ENCODE results near the gene SMC3. TPM values are rescaled to one million over a fixed set of nuclear protein-coding genes. Genes with fewer than 3 reads are reported as not detected.
"Not testable (repeated sequence)": the region's sequence is repeated elsewhere in the genome, so short reads cannot be mapped to it uniquely, and the experiment has no call there.

SMC3 gene
- total RNA-seq, 1 donor from 2014 or later = 30.2 TPM

DNA sequence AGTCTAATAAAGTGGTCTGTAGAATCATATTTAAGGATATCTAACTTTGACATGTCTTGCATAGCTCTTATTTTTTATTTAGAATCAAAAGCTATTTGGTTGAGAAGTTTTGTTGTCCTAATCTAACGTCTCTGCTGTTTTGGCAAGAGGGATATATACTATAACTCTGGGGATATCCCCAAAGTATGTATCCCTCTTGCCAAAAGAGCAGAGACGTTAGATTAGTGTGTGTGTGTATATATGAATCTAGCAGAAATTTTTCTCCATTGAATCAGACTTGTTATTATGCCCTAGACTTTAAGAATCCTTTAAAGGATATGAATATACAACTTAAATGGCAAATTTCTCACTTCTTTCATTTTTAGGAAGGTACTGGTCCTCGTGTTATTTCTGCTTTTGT, 9.6 kb downstream of the SMC3 start:
- DNase-seq (ENCODE audit: low spot score) = no peak

GRCh38 chr10:110584006-110584405, 16.5 kb downstream of the SMC3 start:
- DNase-seq (ENCODE audit: low spot score) = no peak

- DNase-seq (ENCODE audit: low spot score) = no peak
These were observed 24.3 kb downstream of the SMC3 start for GRCh38 chr10:110591760-110592159.

DNA sequence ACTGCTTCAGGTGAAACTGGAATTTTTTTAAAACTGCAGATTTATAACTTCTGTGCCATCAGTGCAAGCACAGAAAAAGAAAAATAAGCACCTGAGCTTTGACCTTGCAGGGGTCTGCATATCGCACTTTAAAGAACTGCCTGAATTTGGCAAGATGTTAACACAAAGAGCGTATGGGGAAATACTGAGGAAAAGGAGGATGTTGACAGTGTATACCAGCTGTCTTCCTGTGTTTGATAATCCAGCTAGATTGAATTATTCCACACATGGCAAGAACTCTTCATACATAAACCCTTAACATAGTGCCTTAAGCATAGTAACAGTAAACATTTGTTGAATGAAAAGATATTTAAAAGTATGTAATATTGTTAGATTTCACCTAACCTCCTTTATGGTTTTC, 30.0 kb downstream of the SMC3 start:
- no peak for DNase-seq (ENCODE audit: low spot score)

DNA sequence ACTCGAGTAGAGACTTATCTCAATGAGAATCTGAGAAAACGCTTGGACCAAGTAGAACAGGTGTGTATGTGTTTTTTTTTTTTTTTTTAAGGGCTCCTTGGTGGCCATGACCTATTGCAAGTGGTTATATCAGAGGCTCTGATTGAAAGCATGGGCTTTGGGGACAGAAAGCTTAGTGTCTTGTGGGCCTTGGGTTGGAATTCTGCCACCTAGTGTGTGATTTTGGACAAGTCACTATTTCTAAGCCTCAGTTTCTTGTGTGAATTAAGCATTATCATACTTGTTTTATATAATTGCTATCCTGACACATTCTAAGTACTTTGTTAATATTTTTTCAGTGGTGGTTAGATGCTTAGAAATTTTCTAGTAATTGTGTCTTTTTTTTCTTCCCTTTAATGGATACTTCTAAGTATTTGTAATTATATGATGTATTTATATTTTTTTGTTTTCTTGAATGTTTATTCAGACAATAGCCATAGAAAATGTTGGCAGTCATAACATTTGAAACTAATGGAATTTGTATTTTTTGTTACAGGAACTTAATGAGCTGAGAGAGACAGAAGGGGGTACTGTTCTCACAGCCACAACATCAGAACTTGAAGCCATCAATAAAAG, 33.1 kb downstream of the SMC3 start:
- no peak for DNase-seq (ENCODE audit: low spot score)

DNA sequence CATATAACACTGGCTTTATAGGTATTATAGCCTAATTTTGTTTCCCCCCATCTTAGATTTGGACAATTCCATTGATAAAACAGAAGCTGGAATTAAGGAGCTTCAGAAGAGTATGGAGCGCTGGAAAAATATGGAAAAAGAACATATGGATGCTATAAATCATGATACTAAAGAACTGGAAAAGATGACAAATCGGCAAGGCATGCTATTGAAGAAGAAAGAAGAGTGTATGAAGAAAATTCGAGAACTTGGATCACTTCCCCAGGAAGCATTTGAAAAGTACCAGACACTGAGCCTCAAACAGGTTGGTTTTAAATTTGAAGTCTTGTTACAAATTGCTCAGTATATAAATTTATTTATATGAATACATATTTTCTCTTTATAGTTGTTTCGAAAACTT, 34.1 kb downstream of the SMC3 start:
- no peak for DNase-seq (ENCODE audit: low spot score)

GRCh38 chr10:110608087-110608486, 40.6 kb downstream of the SMC3 start:
- DNase-seq (ENCODE audit: low spot score) = no peak

- DNase-seq (ENCODE audit: low spot score) = no peak
These were observed 42.1 kb downstream of the SMC3 start for GRCh38 chr10:110609605-110610004.

GRCh38 chr10:110610308-110610774, 42.8 kb downstream of the SMC3 start:
- DNase-seq (ENCODE audit: low spot score) = peak; percentile 55

DNA sequence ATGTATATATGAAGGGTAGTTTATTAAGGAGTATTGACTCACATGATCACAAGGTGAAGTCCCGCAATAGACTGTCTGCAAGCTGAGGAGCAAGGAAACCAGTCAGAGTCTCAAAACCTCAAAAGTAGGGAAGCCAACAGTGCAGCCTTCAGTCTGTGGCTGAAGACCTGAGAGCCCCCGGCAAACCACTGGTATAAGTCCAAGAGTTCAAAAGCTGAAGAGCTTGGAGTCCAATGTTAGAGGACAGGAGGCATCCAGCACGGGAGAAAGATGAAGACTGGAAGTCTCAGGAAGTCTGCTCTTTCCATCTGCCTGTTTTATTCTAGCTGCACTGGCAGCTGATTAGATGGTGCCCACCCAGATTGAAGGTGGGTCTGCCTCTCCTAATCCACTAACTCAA, 43.3 kb downstream of the SMC3 start:
- not testable (repeated sequence) for DNase-seq (ENCODE audit: low spot score)

DNA sequence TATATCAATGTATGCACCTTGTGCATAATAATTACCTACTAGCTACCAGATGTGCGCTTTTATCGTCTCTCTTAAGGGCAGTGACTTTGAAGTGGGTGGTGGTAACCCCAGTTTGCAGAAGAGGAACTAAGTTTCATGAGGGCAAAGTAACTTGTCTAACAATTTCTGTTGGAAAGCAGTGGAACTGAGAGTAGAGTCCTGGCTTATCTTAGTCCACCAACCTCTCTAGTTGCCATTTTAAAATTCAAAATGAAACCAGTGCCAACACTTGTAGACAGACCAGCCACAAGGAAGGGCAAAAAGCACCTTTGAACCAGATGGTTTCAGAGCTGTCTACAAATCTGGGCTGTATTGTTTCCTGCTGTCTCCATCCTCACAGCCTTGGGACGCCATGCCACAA, 44.6 kb downstream of the SMC3 start:
- DNase-seq (ENCODE audit: low spot score) = no peak

GRCh38 chr10:110612629-110613028, 45.1 kb downstream of the SMC3 start:
- DNase-seq (ENCODE audit: low spot score) = no peak

DNA sequence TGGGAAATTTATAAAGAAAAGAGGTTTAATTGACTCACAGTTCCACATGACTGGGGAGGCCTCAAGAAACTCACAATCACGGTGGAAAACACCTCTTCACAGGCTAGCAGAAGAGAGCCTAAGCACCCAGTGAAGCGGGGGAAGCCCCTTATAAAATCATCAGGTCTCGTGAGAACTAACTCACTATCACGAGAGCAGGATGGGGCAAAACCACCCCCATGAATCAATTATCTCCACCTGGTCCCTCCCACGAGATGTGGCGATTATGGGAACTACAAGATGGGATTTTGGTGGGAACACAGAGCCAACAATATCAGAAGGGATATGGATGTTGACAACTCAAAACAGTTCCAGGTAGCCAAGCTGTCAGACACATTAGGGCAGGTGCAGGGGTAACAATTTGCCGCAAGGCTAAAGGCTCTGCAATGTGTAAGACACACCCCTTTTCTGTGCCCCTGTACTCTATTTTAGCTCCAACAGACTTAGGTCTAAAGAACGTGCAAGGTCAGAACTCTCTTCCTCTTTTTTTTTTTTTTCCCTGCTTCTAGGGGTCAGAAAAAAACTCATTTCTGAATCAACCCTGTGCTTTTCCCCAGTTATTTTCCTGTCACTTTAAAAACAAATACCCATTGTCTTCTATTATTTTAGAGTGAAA, 46.0 kb downstream of the SMC3 start:
- DNase-seq (ENCODE audit: low spot score) = no peak

- no peak for DNase-seq (ENCODE audit: low spot score)
These were observed 46.6 kb downstream of the SMC3 start for GRCh38 chr10:110613996-110614495.

GRCh38 chr10:110615057-110615747, 47.7 kb downstream of the SMC3 start:
- DNase-seq (ENCODE audit: low spot score) = no peak

DNA sequence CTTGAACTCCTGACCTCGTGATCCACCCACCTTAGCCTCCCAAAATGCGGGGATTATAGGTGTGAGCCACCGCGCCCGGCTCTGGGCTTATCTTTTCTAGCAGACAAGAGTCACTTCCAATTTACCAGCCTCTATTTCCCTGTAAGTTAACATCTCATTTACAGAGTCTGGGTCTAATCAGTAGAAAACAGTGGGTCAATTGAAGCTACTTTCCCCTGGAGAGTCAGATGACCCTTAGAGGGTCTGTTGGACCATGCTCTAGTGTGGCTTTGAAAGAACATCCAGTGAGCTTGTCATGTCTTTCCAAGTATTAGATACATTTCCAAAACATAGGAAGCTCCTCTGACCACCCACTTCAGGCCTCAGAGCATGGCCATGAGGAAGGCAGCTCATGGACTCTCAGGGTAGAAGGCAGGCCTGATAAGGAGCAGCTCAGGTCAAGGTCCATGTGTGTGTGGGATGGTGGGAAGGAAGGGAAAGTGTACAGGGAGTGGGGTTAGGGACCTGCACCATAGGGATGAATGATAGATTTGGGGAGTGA, 49.1 kb downstream of the SMC3 start:
- no peak for DNase-seq (ENCODE audit: low spot score)

DNA sequence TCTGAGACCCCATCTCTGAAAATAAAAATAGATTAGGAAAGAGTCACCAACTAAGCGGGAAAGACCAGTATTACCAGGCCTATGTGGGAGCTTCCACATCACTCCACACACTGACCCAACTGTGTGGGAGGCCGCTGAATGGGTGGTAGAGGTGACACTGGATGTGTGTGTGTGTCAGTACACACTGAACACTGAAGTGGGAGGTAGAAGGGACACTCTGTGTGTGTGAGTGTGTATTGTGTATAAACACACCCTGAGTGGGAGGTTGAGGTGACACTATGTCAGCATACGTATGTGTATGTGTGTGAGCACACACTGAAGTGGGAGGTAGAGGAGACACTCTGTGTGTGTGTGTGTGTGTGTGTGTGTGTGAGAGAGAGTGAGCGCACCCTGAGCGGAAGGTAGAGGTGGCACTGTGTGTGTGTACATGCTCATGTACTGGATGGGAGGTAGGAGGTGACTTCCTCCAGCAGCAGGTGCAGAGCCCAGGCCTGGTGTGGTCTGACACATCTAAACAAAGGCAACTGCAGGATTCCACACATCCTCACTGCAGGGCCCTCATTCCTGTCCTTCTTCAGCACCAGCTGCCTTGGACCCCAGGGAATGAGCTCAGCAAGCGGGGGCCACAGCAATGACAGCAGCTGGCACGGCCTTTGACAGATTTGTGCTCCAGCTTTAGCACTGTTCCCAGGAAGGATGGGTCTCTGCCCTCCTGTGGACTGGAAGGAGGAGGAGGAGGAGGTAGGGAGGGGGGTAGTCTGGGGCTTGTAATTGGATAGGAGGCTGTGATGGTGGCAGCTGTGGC, 50.1 kb downstream of the SMC3 start:
- no peak for DNase-seq (ENCODE audit: low spot score)

- no peak for DNase-seq (ENCODE audit: low spot score)
These were observed 50.7 kb downstream of the SMC3 start for GRCh38 chr10:110618230-110618610.

DNA sequence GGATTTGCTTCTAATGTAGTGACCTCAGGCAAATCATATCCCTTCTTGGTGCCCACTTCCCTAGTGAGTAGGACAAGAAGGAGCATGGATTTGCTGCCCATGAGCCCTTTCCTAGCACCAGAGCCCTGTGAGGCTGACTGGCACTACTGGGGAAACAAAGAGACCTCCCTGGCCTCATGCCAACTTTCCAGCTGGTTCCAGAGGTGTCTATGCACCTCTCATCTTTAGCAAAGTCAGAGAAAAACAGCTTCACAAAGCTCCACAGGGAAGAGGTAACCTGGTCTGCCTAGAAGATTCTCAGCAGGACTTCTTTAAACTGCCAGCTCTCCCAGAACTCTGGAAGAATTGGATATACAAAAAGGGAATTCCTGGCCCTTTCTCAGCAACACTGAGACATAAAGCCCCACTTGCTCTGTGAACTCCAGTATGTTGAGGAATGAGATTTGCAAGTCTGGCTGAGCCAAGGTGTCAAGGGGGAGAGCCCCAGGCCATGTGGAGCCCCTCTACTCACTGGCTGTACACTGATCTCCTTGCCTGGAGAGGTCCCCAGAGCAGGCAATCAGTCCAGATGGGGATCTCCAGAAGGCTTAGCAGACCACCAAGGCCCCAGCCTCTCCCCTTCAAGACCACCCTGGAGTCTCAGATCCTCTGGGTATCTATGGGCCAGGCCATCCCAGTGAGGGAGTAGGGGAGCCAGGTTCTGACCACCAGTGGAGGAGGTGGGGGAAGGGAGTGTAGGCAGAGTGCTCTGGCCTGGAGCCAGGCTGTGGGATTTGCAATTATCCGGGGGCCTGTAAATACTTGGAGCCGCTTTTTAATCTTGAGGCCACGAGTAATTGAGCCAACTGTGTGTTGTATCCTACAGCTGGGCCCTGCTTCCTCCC, 52.3 kb downstream of the SMC3 start:
- no peak for DNase-seq (ENCODE audit: low spot score)

- no peak for DNase-seq (ENCODE audit: low spot score)
These were observed 52.9 kb downstream of the SMC3 start for GRCh38 chr10:110620398-110620719.

DNA sequence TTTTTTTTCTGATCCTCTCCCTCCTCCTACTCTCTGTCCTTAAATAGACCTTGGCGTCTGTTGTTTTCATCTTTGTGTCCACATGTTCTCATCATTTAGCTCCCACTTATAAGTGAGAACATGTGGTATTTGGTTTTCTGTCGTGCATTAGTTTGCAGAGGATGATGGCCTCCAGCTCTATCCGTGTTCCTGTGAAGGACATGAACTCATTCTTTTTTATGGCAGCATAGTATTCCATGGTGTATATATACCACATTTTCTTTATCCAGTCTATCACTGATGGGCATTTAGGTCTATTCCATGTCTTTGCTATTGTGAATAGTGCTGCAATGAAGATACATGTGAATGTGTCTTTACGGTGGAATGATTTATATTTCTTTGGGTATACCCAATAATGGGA, 55.8 kb downstream of the SMC3 start:
- not testable (repeated sequence) for DNase-seq (ENCODE audit: low spot score)

Measured in ureter (tissue), 1 donor.